DMS53 treated with DMSO at 0.1 percent for 48 hours (cell line): ENCODE measurements around the gene RYR2.

ENCODE experiments used
- DNase-seq: peaks from one replicate; lab custom pipeline; 2025; ENCODE audit not compliant: unreplicated experiment; lab: John Stamatoyannopoulos, UW

RYR2 gene

GRCh38 chr1:237416924-237417655, 375.1 kb downstream of the RYR2 start:
- no peak for DNase-seq

- DNase-seq: no peak
Observed at GRCh38 chr1:237428809-237429208, 386.8 kb downstream of the RYR2 start.

GRCh38 chr1:237429252-237429651, 387.3 kb downstream of the RYR2 start:
- DNase-seq: no peak

- DNase-seq: no peak
Observed at GRCh38 chr1:237431448-237431847, 389.5 kb downstream of the RYR2 start.

- DNase-seq: no peak
Observed at GRCh38 chr1:237440346-237440745, 398.4 kb downstream of the RYR2 start.

GRCh38 chr1:237444120-237444790, 402.3 kb downstream of the RYR2 start:
- DNase-seq: no peak

- DNase-seq: no peak
Observed at GRCh38 chr1:237448042-237448441, 406.1 kb downstream of the RYR2 start.

GRCh38 chr1:237457573-237457972, 415.6 kb downstream of the RYR2 start:
- no peak for DNase-seq

- no peak for DNase-seq
Observed at GRCh38 chr1:237467320-237467719, 425.3 kb downstream of the RYR2 start.

GRCh38 chr1:237470712-237471338, 428.8 kb downstream of the RYR2 start:
- DNase-seq: no peak

- no peak for DNase-seq
Observed at GRCh38 chr1:237471377-237471776, 429.4 kb downstream of the RYR2 start.

GRCh38 chr1:237471956-237472355, 430.0 kb downstream of the RYR2 start:
- DNase-seq: no peak

- no peak for DNase-seq
Observed at GRCh38 chr1:237473854-237474253, 431.9 kb downstream of the RYR2 start.

- DNase-seq: no peak
Observed at GRCh38 chr1:237478082-237478481, 436.1 kb downstream of the RYR2 start.

- DNase-seq: no peak
Observed at GRCh38 chr1:237478842-237479241, 436.9 kb downstream of the RYR2 start.

- no peak for DNase-seq
Observed at GRCh38 chr1:237482777-237483176, 440.8 kb downstream of the RYR2 start.

GRCh38 chr1:237492359-237492758, 450.4 kb downstream of the RYR2 start:
- DNase-seq: no peak

GRCh38 chr1:237500566-237500965, 458.6 kb downstream of the RYR2 start:
- no peak for DNase-seq

GRCh38 chr1:237503292-237503691, 461.3 kb downstream of the RYR2 start:
- no peak for DNase-seq

- DNase-seq: no peak
Observed at GRCh38 chr1:237507005-237507404, 465.0 kb downstream of the RYR2 start.

- DNase-seq: no peak
Observed at GRCh38 chr1:237509748-237510147, 467.8 kb downstream of the RYR2 start.

GRCh38 chr1:237525102-237525501, 483.1 kb downstream of the RYR2 start:
- no peak for DNase-seq
